ENCODE data around the gene GPAT3. TPM values are rescaled to one million over a fixed set of nuclear protein-coding genes. Genes with fewer than 3 reads are reported as not detected.
A peak's percentile ranks its signal among the peaks of the same experiment; 100 is the strongest.
"Not testable (repeated sequence)": the region's sequence is repeated elsewhere in the genome, so short reads cannot be mapped to it uniquely, and the experiment has no call there.

GPAT3 gene
- 13.0 and 15.2 TPM in 2 replicates for total RNA-seq
- 1.2 TPM for polyA plus RNA-seq (2012)

GRCh38 chr4:83535520-83536361 lies at the start of gene GPAT3:
Gene GPAT3, plus strand, starts transcription at chr4:83536108. Its CDS starts 515 bp downstream, at chr4:83536623.
- DNase-seq (ENCODE audit: low read depth) = peak; percentile 89

- DNase-seq (ENCODE audit: low read depth) = no peak
Observed at GRCh38 chr4:83486457-83487129, 49.3 kb upstream of the GPAT3 start.

DNA sequence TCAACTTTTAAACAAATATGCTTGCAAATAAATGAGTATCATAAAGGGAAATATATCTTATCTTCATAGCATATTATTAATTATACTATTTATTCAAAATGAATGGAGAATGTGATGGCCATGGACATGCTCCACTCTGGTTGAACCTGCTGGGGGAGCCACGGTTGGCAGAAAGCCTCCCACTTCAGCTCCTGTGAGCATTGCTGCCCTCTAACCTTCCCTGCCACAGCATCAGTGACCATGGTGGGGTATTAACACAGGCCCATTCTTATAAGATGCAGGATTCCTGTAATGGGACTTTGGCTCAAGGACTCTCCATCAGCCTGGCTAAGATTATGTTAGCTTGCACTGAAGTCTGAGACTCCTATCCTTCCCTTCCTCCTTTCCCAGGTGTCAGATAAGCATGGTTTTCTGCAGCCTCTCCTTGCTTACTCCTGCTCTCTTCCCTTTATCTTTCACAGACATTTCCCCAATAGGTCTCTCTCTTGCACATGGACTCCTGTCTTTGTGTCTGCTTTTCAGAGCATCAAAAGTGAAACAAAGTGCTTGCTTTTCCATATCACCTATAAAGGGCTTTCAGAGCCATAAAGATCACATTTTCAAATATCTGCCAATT lies 46.1 kb upstream of the GPAT3 start:
- no peak for DNase-seq (ENCODE audit: low read depth)

DNA sequence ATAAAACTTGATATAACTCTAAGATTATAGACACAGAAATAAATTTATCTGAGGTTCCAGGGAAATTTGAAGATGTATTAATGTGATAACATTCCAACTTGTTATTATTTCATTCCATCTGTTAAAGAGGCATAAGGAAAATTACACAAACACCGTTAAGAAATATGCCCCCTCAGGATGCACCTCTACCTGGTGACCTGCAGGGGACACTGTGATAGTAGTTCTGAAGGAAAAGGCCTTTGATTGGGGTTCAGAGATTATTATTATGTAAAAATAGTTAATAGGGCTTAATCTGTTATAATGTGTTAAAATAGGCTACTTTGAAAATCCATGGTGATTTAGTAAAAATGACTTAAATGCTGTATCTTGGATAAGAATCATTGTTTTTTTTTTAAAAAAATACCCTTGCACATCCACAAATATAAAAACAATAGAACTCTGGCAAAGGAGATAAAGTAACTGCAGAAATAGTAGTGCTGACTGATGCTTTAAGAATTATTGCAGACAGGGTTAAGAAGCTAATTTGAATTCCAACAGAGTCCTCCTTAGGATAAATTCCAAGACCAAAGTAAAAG lies 44.9 kb upstream of the GPAT3 start:
- peak; percentile 28 for DNase-seq (ENCODE audit: low read depth)

DNA sequence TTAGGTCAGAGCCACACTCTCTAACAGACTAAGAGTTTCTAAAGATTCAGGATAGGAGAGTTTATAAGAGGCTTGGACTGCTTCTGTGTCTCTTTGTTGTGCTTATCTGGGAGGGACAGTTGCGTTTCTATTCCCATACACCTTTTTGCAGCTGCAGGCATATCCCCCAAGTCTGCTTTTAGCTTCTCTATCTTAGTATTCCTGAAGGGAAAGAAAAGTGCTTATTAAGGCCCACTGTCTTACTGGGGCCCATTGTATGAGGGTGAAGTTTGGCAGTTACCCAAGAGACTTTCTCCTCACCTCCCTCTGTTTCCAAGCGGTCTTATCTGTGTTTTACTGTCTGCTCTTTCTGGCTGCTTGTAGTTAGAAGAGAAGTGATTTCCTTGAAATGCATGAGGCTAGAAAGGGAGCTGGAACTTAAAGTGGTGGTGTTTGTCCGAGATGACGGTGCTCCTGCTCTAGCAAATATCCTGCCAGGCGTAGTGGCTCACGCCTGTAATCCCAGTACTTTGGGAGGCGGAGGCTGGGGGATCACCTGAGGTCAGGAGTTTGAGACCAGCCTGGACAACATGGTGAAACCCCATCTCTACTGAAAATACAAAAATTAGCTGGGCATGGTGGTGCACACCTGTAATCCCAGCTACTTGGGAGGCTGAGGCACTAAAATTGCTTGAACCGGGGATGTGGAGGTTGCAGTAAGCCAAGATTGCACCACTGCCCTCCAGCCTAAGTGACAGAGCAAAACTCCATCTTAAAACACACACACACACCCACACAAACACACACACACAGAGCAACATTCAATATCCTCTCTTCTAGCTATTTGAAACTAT lies 39.6 kb upstream of the GPAT3 start:
- not testable (repeated sequence) for DNase-seq (ENCODE audit: low read depth)

DNA sequence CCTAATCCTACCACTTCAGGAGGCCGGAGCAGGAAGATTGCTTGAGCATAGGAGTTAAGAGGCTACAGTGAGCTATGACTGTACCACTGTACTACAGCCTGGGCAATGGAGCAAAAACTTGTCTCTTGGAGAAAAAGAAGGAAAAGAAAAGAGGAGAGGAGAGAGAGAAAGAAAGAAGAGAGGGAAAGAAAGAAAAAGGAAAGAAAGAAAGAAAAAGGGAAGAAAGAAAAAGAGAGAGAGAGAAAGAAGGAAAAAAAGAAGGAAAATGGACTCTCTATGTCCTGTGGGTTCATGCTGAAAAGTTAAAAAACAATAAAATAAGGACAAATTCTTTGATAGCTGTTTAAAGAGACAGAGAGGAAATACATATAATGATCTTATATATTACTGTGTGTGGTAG lies 37.7 kb upstream of the GPAT3 start:
- DNase-seq (ENCODE audit: low read depth) = no peak

DNA sequence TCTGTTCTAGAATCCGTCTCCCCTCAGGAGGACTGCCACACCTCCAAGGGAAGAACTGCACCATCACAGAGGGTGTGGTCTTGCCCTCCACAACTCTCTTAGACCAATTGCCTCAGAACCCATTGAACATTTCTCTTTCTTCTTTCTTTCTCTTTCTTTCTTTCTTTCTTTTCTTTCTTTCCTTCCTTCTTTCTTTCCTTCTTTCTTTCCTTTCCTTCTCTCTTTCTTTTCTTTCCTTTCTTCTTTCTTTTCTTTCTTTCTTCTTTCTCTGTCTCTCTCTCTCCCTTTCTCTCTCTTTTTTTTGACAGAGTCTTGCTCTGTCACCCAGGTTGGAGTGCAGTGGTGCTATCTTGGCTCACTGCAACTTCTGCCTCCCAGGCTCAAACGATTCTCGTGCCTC lies 34.2 kb upstream of the GPAT3 start:
- not testable (repeated sequence) for DNase-seq (ENCODE audit: low read depth)

GRCh38 chr4:83503974-83504373 lies 31.9 kb upstream of the GPAT3 start:
- no peak for DNase-seq (ENCODE audit: low read depth)

DNA sequence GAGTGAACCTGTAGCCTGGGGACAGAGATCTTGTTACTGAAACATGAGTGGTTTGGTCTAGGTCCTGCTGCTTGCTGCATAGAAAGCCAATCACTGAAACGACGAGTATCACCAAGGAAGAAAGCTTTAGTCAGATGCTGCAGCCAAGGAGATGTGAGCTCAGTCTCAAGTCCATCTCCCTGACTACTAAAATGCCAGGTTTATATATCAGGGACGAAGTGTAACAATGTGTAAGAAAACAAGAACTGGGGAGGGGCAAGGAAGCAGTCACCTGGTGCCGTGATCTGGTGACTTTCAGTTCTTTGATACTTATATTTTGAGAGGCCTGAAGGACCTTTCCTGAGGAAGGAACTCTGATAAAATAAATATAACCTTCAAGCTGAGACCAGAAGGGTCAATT lies 31.4 kb upstream of the GPAT3 start:
- no peak for DNase-seq (ENCODE audit: low read depth)

DNA sequence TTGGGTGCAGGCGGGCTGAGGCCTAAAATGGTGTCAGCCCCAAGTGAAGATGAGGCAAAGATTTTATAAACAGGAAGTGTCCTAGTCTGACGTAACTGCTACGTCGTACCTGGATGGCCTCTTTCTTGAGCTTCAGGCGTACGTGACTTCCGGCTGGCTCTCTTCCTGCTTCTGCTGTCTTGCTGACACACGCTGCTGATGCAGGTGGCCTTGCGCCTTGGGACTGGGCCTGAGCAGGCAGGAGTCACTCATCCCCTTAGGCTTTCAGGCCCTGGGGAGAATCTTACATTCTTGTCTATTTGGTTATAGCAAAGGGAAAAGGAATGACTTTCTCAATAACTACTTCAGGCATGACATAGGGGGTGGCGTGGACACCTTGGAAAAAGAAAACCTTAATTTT lies 30.9 kb upstream of the GPAT3 start:
- DNase-seq (ENCODE audit: low read depth) = no peak

DNA sequence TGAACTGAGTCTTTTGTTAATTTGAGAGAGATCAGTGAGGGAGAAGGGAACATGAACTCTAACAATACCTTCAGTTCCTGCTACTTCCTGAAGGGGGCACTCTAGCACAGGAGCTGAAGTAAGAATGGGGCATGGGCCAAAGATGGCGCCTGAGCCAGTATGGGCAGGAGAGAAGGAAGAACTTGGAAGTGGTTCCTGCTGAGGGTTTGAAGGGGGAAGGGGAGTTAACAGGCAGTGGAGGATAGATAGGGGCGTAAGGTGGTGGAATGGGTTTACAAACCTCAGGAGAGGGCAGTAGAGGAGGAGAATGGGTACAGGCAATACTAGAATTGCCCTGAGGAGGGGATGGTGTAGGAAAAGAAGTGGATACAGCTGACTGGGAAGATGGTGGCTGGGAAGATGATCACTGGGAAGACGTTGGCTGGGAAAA lies 26.7 kb upstream of the GPAT3 start:
- peak; percentile 68 for DNase-seq (ENCODE audit: low read depth)

DNA sequence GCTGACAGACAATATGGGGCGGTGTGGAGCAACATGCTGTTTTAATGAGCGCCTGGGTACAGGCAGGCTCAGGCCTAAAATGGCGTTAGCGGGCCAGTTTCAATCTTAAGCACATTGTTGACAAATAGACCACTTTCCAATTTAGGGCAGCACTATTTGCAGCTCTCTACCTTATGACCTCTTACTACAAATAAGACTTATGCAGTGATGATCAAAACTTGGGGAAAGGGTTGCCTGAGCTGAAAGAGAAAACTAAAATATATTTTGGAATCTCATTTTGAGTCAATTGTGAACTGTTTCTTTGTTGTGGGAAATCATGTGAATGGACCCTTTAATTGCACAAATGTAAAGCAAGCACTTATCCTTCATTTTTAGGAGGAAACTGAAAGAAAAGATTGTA lies 25.5 kb upstream of the GPAT3 start:
- no peak for DNase-seq (ENCODE audit: low read depth)

GRCh38 chr4:83516042-83516772 lies 19.7 kb upstream of the GPAT3 start:
- DNase-seq (ENCODE audit: low read depth) = peak; percentile 19

GRCh38 chr4:83522239-83522638 lies 13.7 kb upstream of the GPAT3 start:
- no peak for DNase-seq (ENCODE audit: low read depth)

DNA sequence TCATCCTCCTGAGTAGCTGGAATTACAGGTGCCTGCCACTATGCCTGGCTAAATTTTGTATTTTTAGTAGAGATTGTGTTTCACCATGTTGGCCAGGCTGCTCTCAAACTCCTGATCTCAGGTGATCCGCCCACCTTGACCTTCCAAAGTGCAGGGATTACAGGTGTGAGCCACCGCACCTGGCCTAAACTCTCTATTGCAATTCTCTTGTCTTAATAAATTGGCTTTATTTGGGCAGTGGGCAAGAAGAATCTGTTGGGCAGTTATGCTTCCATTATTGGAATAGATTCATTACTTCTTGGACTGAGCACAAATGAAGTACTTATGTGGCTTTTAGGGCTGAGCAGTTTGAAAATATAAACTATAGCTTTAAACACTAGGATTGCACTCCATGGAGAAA lies 8.2 kb upstream of the GPAT3 start:
- DNase-seq (ENCODE audit: low read depth) = no peak

DNA sequence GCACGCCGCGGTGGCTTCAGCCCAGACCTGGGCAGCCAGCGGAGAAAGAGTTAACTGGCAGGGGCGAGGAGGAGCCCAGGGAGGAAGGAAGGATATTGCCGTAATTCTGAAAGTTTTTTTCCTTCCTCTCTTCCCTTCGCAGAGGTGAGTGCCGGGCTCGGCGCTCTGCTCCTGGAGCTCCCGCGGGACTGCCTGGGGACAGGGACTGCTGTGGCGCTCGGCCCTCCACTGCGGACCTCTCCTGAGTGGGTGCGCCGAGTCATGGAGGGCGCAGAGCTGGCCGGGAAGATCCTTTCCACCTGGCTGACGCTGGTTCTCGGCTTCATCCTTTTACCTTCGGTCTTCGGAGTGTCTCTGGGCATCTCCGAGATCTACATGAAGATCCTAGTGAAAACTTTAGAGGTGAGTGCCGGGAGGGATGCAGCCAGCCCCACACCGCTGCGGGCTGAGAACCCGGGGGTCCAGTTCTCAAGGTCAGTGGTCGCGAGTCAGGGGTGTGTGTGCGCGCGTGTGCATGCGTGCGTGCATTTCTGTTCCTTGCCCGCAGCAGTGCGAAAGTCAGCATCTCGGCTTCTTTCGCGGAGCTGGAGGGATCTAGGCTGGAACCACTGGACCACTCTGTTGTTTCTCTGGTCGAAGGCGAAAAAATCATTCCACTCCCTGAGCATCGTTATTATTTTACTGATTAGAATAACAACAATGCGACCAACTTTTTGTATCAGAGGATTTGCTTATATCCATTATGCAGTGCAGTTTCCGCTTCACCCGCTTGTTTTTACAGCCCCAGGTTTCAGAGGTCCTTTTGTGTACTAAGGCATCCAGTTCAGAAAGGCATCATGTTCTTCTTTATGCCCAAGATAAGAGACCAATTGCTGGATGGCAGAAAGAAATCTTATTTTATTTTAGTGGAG lies 709 bp downstream of the GPAT3 start:
- DNase-seq (ENCODE audit: low read depth) = no peak

DNA sequence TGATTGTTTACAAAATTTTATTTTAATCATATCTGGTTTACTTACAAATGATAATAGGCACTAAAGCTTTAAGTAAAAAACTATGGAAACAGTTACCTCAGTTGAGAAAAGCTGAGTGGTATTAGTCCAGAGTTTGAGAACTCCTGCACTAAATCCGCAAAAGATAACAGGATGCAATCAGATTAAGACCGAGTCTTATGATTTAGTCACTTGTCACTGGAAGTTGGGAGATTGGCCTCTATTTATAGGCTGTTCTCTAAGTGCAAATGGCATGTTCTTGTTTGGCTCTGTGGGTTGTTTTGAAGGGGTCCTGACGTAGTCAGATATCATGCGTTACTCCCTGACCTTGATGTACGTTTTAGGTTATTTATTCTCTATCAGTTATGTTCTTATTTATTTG lies 6.3 kb downstream of the GPAT3 start:
- DNase-seq (ENCODE audit: low read depth) = peak; percentile 28

DNA sequence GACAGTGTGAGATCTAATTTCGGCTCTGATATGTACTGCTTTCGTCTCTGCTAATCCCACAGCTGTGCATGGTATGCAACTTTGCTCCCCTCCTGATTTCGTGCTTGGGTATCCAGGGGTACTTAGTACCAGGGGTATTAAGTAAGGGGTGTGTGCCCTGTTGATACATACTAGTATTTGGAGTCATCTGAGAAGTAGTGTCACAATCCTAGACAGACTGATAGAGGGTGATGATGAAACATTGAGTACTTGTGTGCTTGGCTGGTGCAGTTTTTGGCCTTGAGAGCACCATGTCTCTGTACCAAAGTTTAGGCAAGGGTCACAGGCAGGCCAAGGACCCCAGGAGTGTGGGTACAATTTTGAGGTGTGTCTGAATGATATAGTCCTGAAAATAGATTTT lies 10.9 kb downstream of the GPAT3 start:
- DNase-seq (ENCODE audit: low read depth) = peak; percentile 41

All from myocyte (in vitro differentiated cells).